ENCODE measurements around the gene APRT.

DNA sequence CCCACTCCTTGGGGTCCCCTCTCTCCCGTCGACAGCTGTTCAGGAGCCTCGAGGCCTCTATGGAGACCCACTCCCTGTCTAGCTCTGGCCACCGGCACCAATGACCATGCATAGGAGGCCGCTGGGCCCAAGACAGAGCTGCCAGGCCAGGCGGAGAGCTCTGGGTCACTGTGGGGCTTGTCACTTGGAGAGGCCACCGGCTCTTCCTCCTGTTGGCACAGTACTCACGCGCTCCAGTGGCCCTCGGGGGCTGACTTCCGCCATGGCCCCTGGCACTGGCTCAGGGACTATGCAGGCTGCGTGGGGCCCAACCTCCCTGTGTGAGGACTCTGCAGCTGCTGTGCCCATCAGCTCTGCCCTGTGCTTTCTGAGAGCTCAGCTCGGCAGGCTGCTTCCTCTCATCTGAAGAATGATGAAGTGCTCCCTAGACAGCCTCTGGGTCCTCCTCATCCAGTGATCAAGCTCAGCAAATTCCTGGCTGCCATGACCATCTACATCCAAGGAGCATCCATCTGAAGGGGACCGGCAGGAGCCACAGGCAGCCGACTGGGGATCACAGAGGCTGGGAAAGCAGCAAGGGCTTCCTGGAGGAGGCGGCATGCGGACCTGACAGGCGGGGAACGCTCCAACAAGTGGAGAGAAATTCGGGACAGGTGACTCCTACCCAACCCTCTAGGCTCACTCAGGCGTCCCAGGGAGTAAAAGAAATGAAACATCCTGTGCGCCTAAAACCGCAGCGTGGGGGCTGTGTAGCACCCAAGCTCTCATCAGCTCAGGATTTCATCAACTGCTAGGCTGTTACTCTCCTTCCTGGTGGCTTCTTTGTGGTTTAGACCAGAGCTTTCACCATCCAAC, 28.2 kb upstream of the APRT start:
- TF ChIP-seq POLR2A (IDR thresholded peaks at IDR 0.05): no peak
- TF ChIP-seq, protein P1, sequence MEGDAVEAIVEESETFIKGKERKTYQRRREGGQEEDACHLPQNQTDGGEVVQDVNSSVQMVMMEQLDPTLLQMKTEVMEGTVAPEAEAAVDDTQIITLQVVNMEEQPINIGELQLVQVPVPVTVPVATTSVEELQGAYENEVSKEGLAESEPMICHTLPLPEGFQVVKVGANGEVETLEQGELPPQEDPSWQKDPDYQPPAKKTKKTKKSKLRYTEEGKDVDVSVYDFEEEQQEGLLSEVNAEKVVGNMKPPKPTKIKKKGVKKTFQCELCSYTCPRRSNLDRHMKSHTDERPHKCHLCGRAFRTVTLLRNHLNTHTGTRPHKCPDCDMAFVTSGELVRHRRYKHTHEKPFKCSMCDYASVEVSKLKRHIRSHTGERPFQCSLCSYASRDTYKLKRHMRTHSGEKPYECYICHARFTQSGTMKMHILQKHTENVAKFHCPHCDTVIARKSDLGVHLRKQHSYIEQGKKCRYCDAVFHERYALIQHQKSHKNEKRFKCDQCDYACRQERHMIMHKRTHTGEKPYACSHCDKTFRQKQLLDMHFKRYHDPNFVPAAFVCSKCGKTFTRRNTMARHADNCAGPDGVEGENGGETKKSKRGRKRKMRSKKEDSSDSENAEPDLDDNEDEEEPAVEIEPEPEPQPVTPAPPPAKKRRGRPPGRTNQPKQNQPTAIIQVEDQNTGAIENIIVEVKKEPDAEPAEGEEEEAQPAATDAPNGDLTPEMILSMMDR (IDR thresholded peaks at IDR 0.05): no peak

Data from prostate gland (tissue), 2 donors.